ENCODE data around the gene PAF1. TPM values are rescaled to one million over a fixed set of nuclear protein-coding genes. Genes with fewer than 3 reads are reported as not detected.

PAF1 gene
- total and polyA plus RNA-seq, 2 of the 13 experiments (the other 11 are each of a cell fraction or from before 2014, with no cell fraction given) = 30.2 to 31.1 TPM

DNA sequence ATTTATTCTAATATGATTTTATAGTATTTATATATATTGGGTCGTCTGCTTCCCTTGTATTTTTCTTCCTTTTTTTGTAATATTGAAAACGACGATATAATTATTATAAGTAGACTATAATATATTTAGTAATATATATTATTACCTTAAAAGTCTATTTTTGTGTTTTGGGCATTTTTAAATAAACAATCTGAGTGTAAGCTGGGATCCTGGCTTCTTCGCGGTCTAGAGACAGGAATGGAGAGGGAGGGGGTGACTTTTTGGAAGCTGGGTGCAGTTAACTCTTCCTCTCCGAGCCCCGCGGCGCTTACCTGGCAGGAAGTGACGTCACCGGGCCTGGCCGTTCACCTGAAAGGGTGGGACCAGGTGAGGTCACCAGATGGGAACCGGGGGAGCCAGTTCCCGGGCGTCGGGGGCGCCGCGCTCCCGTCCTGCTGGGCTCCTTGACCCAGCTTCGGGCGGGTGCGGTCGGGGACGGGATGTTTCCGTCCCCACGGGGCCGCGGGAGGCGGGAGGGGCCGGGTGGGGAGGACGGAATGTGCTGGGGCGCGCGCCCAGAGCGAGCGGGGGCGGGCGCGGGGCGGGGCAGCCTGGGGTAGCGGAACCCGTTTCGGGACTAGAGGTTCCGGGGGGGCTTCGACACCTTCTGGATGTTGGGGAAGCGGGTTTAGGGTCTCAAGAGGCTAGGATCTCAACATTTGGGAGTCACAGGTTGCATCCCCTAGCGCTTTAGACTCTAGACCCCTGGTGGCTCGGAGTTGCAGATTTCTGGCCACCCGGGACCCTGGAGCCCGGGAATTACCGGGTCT is 18.5 kb upstream of the PAF1 start (continued):
- TF ChIP-seq SALL2 (CRISPR knock-in tag; IDR thresholded peaks at IDR 0.05) = no peak; the same call in 1 of the 2 replicates
- TF ChIP-seq, protein P1, sequence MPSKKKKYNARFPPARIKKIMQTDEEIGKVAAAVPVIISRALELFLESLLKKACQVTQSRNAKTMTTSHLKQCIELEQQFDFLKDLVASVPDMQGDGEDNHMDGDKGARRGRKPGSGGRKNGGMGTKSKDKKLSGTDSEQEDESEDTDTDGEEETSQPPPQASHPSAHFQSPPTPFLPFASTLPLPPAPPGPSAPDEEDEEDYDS (CRISPR knock-in tag; IDR thresholded peaks at IDR 0.05) = peak; percentile 40; the same call in 1 of the 2 replicates
- TF ChIP-seq, protein P2, sequence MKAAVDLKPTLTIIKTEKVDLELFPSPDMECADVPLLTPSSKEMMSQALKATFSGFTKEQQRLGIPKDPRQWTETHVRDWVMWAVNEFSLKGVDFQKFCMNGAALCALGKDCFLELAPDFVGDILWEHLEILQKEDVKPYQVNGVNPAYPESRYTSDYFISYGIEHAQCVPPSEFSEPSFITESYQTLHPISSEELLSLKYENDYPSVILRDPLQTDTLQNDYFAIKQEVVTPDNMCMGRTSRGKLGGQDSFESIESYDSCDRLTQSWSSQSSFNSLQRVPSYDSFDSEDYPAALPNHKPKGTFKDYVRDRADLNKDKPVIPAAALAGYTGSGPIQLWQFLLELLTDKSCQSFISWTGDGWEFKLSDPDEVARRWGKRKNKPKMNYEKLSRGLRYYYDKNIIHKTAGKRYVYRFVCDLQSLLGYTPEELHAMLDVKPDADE (CRISPR knock-in tag; IDR thresholded peaks at IDR 0.05) = no peak
- no peak for TF ChIP-seq ZNF720 (CRISPR knock-in tag; IDR thresholded peaks at IDR 0.05)
- TF ChIP-seq MBNL3 (CRISPR knock-in tag; conservative IDR thresholded peaks at IDR 0.05) = no peak
- TF ChIP-seq ZBTB46 (CRISPR knock-in tag; IDR thresholded peaks at IDR 0.05; ENCODE audit: borderline replicate concordance) = no peak
- TF ChIP-seq RXRB (CRISPR knock-in tag; IDR thresholded peaks at IDR 0.05; ENCODE audit: borderline replicate concordance) = peak; percentile 50; the same call in 1 of the 2 replicates
- no peak for TF ChIP-seq ZFYVE20 (CRISPR knock-in tag; IDR thresholded peaks at IDR 0.05; ENCODE audit: borderline replicate concordance, low read depth)
- TF ChIP-seq ZNF879 (CRISPR knock-in tag; IDR thresholded peaks at IDR 0.05) = no peak
- TF ChIP-seq, protein P3, sequence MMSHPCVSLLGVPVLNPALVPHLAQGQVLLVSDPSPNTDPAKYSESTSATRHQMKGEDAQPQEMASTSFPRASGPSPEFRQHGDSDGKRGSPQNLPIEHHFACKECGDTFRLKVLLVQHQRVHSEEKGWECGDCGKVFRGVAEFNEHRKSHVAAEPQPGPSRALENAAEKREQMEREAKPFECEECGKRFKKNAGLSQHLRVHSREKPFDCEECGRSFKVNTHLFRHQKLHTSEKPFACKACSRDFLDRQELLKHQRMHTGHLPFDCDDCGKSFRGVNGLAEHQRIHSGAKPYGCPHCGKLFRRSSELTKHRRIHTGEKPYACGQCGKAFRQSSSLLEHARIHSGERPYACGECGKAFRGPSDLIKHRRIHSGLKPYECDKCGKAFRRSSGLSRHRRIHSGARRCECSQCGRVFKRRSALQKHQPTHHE (CRISPR knock-in tag; IDR thresholded peaks at IDR 0.05; ENCODE audit: borderline replicate concordance) = peak; percentile 26; the same call in 1 of the 2 replicates
- TF ChIP-seq ZKSCAN5 (CRISPR knock-in tag; IDR thresholded peaks at IDR 0.05) = no peak
- no peak for TF ChIP-seq SETDB1 (CRISPR knock-in tag; IDR thresholded peaks at IDR 0.05; ENCODE audit: borderline replicate concordance)
- no peak for TF ChIP-seq ZNF776 (CRISPR knock-in tag; IDR thresholded peaks at IDR 0.05)
- TF ChIP-seq, protein P4, sequence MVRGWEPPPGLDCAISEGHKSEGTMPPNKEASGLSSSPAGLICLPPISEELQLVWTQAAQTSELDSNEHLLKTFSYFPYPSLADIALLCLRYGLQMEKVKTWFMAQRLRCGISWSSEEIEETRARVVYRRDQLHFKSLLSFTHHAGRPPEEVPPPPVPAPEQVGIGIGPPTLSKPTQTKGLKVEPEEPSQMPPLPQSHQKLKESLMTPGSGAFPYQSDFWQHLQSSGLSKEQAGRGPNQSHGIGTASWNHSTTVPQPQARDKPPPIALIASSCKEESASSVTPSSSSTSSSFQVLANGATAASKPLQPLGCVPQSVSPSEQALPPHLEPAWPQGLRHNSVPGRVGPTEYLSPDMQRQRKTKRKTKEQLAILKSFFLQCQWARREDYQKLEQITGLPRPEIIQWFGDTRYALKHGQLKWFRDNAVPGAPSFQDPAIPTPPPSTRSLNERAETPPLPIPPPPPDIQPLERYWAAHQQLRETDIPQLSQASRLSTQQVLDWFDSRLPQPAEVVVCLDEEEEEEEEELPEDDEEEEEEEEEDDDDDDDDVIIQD (CRISPR knock-in tag; IDR thresholded peaks at IDR 0.05; ENCODE audit: low read depth) = no peak
- no peak for TF ChIP-seq ZNF615 (CRISPR knock-in tag; IDR thresholded peaks at IDR 0.05; ENCODE audit: borderline replicate concordance)
- no peak for TF ChIP-seq FIP1L1 (IDR thresholded peaks at IDR 0.05; ENCODE audit: borderline replicate concordance, insufficient read depth, low read depth, low read length)
- TF ChIP-seq JARID2 (CRISPR knock-in tag; IDR thresholded peaks at IDR 0.05; ENCODE audit: insufficient replicate concordance) = no peak
- no peak for TF ChIP-seq ZNF75D (CRISPR knock-in tag; IDR thresholded peaks at IDR 0.05; ENCODE audit: borderline replicate concordance)
- TF ChIP-seq MAF1 (CRISPR knock-in tag; IDR thresholded peaks at IDR 0.05; ENCODE audit: borderline replicate concordance) = no peak
- TF ChIP-seq TFE3 (CRISPR knock-in tag; IDR thresholded peaks at IDR 0.05) = no peak

Data from HepG2 (cell line).